Measurements from ENCODE around the gene MICAL2.

Gene MICAL2

GRCh38 chr11:12248330-12248729 is 137.9 kb downstream of the MICAL2 start:
- DNase-seq = no peak

GRCh38 chr11:12249590-12250260 is 139.3 kb downstream of the MICAL2 start:
- DNase-seq = no peak

- DNase-seq = no peak
These were observed 141.5 kb downstream of the MICAL2 start for GRCh38 chr11:12251666-12252560.

- DNase-seq = no peak
These were observed 143.5 kb downstream of the MICAL2 start for GRCh38 chr11:12253843-12254281.

- DNase-seq = no peak
These were observed 148.1 kb downstream of the MICAL2 start for GRCh38 chr11:12258451-12258850.

GRCh38 chr11:12259956-12260355 is 149.6 kb downstream of the MICAL2 start:
- DNase-seq = no peak

- no peak for DNase-seq
These were observed 150.5 kb downstream of the MICAL2 start for GRCh38 chr11:12260731-12261521.

GRCh38 chr11:12261551-12261950 is 151.2 kb downstream of the MICAL2 start:
- no peak for DNase-seq

GRCh38 chr11:12263141-12263693 is 152.8 kb downstream of the MICAL2 start:
- DNase-seq = no peak

GRCh38 chr11:12264361-12264760 is 154.0 kb downstream of the MICAL2 start:
- DNase-seq = no peak

- DNase-seq = no peak
These were observed 155.7 kb downstream of the MICAL2 start for GRCh38 chr11:12266132-12266531.

GRCh38 chr11:12266943-12267342 is 156.6 kb downstream of the MICAL2 start:
- DNase-seq = no peak

- DNase-seq = no peak
These were observed 157.5 kb downstream of the MICAL2 start for GRCh38 chr11:12267921-12268320.

GRCh38 chr11:12269104-12269441 is 158.7 kb downstream of the MICAL2 start:
- no peak for DNase-seq

GRCh38 chr11:12269446-12270214 is 159.2 kb downstream of the MICAL2 start:
- no peak for DNase-seq

- no peak for DNase-seq
These were observed 159.9 kb downstream of the MICAL2 start for GRCh38 chr11:12270215-12270797.

GRCh38 chr11:12270817-12271216 is 160.4 kb downstream of the MICAL2 start:
- no peak for DNase-seq

GRCh38 chr11:12271241-12271640 is 160.9 kb downstream of the MICAL2 start:
- no peak for DNase-seq

GRCh38 chr11:12271826-12272366 is 161.5 kb downstream of the MICAL2 start:
- no peak for DNase-seq

- DNase-seq = no peak
These were observed 162.6 kb downstream of the MICAL2 start for GRCh38 chr11:12272821-12273617.

GRCh38 chr11:12273618-12273995 is 163.2 kb downstream of the MICAL2 start:
- DNase-seq = no peak
